GM12801 (cell line): ENCODE data around the gene CHSY1.

Experiments used
- TF ChIP-seq, protein P1 (sequence below): IDR thresholded peaks from one replicate; pipeline ENCODE4 v1.5.1; 2011; ENCODE audit warnings: control low read depth; ENCODE audit not compliant: insufficient read length; ENCODE audit errors: extremely low read depth

CHSY1 gene

DNA sequence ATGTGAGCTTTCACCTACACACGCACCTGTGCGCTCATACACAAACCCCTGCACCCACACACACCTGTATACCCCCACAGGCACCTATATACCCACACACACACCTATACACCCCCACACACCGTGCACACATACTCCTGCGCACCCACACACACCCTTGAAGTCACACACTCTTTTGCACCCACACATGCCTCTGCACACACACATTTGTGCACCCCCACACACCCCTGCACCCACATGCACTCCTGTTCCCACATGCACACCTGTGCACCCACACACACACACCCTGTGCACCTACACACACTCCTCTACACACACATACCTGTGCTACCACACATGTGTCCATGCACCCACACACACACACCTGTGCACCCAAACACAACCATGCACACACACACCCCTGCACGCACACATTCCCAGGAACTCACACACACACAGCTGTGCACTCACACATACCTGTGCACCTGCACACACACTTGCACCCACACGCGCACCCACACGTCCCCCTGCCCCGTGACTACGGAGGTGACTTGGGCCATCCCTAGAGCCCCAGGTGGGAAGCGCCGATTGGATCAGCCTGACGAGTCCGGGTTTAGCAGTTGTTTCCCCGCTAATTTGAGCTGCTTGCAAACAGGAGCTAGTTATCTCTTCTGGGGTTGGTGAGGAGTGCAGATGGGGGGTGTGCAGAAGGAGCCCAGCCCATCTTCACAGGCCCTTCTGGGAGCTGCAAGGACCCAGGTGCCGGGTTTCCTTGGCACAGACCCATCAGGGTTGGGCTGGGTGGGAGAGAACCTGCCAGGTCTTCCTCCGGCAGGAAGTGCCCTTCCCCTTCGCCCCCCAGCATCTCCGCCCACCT lies 97.8 kb downstream of the CHSY1 start:
- TF ChIP-seq, protein P1, sequence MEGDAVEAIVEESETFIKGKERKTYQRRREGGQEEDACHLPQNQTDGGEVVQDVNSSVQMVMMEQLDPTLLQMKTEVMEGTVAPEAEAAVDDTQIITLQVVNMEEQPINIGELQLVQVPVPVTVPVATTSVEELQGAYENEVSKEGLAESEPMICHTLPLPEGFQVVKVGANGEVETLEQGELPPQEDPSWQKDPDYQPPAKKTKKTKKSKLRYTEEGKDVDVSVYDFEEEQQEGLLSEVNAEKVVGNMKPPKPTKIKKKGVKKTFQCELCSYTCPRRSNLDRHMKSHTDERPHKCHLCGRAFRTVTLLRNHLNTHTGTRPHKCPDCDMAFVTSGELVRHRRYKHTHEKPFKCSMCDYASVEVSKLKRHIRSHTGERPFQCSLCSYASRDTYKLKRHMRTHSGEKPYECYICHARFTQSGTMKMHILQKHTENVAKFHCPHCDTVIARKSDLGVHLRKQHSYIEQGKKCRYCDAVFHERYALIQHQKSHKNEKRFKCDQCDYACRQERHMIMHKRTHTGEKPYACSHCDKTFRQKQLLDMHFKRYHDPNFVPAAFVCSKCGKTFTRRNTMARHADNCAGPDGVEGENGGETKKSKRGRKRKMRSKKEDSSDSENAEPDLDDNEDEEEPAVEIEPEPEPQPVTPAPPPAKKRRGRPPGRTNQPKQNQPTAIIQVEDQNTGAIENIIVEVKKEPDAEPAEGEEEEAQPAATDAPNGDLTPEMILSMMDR: no peak

DNA sequence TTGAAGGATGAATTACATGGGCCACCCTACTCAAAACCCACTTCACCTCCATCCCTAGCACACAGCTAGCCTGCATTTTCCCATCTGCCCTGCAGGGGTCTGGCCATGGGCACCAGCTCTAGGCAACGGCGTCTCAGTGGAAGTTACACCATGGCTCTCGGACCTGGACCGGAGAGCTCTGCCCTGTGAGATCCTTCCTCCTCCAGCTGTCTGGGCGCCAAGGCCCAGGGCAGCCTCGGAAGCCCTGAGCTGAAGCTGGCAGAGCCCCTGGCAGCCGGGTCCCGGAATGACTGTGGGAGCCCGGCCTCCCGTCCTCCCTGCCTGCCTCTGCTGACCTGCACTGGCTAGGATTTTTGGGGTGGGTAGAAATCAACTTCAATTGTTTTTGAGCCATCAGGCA lies 98.9 kb downstream of the CHSY1 start:
- TF ChIP-seq, protein P1: no peak

GRCh38 chr15:101151288-101151687 lies 100.6 kb downstream of the CHSY1 start:
- TF ChIP-seq, protein P1: no peak

GRCh38 chr15:101150723-101151040 lies 101.2 kb downstream of the CHSY1 start:
- TF ChIP-seq, protein P1: no peak

- TF ChIP-seq, protein P1: no peak
Measured at GRCh38 chr15:101149864-101150722, 101.8 kb downstream of the CHSY1 start.

- TF ChIP-seq, protein P1: no peak
Measured at GRCh38 chr15:101148881-101149664, 102.8 kb downstream of the CHSY1 start.

DNA sequence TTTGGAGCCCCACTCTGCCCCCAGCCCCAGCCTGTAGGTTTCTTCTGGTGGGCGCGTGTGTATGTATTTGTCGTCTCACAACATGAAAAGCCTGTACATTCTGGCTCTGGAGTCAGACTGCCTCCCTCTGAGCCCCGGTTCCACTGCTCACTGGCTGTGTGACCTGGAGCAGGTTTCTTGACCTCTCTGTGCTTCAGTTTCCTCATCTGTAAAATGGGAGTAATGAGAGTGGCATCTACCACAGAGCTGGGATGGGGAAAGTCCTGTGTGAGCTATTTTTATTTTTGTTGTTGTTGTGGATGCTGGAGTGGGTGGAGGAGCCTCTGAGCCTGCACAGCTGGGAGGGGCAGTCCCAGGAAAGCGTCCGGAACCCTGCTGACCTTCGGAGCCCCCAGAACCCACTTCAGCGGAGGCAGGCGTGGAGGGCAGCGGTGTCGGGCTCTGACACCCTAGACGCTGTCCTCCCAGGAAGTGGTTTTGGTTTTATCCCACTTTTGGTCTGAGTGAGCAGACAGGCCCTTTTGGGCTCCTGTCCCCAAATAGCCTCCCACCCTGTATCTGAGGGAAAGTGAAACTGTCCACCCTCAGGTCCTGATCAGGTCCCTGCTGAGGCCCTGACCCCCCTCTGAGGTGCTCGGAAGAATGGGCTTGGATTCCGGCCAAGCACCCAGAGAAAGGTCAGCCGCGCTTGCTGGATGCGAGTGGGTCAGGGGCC lies 103.5 kb downstream of the CHSY1 start:
- TF ChIP-seq, protein P1: no peak
